GM21447 (cell line): ENCODE measurements around the gene ZIC4.

ENCODE experiments used
- ATAC-seq: cut with Tn5 transposase; IDR thresholded peaks from one replicate; pipeline ENCODE4 v1.9.1; 2021; ENCODE audit not compliant: unreplicated experiment

The ZIC4 gene

GRCh38 chr3:147406028-147406931 lies at the start of gene ZIC4:
ZIC4 (minus strand) TSS chr3:147406543; CDS start chr3:147402797, 3,746 bp downstream.
- ATAC-seq = no peak

GRCh38 chr3:147449669-147450068 lies 43.3 kb upstream of the ZIC4 start:
- ATAC-seq = no peak

- ATAC-seq = no peak
Measured at GRCh38 chr3:147447224-147447623, 40.9 kb upstream of the ZIC4 start.

- ATAC-seq = no peak
Measured at GRCh38 chr3:147431751-147432150, 25.4 kb upstream of the ZIC4 start.

GRCh38 chr3:147428754-147429153 lies 22.4 kb upstream of the ZIC4 start:
- ATAC-seq = no peak

GRCh38 chr3:147428326-147428725 lies 22.0 kb upstream of the ZIC4 start:
- no peak for ATAC-seq

GRCh38 chr3:147427746-147428145 lies 21.4 kb upstream of the ZIC4 start:
- ATAC-seq = no peak

- no peak for ATAC-seq
Measured at GRCh38 chr3:147426931-147427330, 20.6 kb upstream of the ZIC4 start.

- no peak for ATAC-seq
Measured at GRCh38 chr3:147425388-147425850, 19.1 kb upstream of the ZIC4 start.

- ATAC-seq = no peak
Measured at GRCh38 chr3:147424581-147425387, 18.4 kb upstream of the ZIC4 start.

- ATAC-seq = no peak
Measured at GRCh38 chr3:147423798-147424580, 17.6 kb upstream of the ZIC4 start.

GRCh38 chr3:147423537-147423797 lies 17.1 kb upstream of the ZIC4 start:
- ATAC-seq = no peak

GRCh38 chr3:147422601-147423536 lies 16.5 kb upstream of the ZIC4 start:
- ATAC-seq = no peak

- no peak for ATAC-seq
Measured at GRCh38 chr3:147422196-147422595, 15.9 kb upstream of the ZIC4 start.

GRCh38 chr3:147421184-147421912 lies 15.0 kb upstream of the ZIC4 start:
- ATAC-seq = no peak

- no peak for ATAC-seq
Measured at GRCh38 chr3:147420353-147421183, 14.2 kb upstream of the ZIC4 start.

- ATAC-seq = no peak
Measured at GRCh38 chr3:147419781-147420224, 13.5 kb upstream of the ZIC4 start.

GRCh38 chr3:147418808-147419701 lies 12.7 kb upstream of the ZIC4 start:
- no peak for ATAC-seq
